HG02981 (cell line): ENCODE data around the gene CDK15.

ENCODE experiments used
- ATAC-seq: cut with Tn5 transposase; IDR thresholded peaks from one replicate; pipeline ENCODE4 v1.9.1; 2021; ENCODE audit warnings: mild to moderate bottlenecking, moderate library complexity; ENCODE audit not compliant: unreplicated experiment

The CDK15 gene

DNA sequence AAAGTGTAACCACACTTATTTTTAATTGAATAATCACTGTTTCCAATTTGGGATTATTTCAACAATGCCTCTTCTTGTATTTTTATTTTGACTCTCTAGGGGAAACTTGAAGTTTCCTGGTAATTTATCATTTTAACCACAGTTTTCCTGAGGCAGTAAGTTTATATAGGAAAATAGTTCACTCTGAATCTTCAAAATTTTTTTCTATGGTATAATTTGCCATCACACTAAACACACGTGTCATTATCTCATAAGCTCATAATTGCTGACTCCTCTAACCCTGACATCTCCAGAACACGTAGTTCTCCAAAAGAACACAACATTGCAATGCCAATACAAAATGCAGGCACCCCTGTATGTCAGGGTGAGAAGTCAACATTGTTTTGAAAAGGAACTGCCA lies 125.1 kb downstream of the CDK15 start:
- no peak for ATAC-seq

DNA sequence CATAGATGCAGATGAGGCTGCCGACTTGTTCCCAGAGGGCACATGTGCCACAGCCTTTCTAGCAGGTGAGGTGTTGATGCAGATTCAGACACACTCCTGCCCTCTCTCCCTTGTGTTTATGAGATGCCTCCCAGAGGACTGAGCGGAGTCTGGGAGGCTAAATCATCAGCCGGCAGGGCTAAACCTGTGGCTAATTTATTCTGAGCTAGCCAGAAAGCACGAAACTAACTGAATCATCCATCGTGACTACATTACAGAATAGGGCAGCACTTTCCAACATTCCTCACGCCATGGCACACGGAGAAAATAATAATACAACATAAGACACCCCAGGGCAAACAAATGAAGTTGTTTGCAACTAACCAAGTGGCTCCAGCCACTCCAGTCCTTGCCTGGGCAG lies 125.6 kb downstream of the CDK15 start:
- no peak for ATAC-seq

DNA sequence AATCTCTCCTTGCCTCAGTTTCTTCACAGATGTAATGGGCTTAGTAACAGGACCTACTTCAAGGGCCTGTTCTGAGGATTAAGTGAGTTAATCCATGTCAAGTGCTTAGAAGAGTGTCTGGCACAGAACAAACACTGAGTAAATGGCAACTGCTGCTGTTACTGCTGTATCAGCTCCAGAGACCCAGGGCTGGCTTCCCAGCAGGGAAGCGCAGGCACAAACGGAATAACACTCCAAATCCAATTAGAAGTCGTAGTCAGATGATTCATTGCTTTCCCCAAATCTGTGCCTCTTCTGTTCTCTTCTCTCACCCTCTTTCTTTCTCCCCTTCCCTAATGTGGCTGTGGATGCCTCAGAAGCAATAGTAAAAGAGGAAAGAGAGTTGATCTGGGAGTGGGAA lies 126.2 kb downstream of the CDK15 start:
- ATAC-seq, result no peak

DNA sequence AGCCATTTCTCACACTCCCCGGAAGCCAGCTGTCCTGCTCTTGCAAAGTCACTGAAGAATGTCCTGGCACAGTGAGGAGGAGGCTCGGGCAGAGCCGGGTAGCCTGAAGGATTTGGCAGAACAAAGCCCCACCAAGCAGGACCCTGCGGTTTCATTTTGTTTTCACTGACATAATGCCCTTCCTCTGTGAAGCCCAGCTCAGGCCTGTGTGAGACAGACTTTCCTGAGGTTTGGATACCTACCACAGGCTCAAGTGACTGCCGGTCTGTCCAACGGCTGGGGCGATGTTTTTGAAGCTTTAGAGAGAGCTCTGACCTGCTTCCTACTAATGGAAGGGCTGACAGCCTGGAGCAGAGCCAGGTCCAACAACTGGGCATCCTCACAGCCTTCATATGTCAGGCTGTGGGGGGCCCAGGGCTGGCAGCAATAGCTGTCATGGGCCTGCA lies 127.5 kb downstream of the CDK15 start:
- ATAC-seq, result no peak

DNA sequence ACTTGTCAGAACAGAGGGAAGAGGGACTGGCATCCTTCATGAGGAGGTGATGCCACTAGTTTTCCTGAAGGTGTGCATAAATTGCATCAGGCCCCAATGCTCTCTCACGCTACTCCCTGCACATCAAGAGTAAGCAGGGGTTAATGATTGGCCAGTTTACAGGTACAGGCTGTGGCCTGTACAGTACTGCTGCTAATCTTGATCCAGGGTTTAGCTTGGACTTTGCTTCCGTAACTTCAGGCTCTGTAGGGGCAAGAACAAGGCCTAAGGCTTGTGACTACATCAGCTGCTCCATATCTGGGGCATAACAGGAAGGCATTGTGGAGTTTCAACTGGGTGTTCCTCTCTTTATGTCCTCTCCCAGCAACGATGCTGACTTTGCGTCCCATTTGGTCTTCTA lies 130.5 kb downstream of the CDK15 start:
- no peak for ATAC-seq

DNA sequence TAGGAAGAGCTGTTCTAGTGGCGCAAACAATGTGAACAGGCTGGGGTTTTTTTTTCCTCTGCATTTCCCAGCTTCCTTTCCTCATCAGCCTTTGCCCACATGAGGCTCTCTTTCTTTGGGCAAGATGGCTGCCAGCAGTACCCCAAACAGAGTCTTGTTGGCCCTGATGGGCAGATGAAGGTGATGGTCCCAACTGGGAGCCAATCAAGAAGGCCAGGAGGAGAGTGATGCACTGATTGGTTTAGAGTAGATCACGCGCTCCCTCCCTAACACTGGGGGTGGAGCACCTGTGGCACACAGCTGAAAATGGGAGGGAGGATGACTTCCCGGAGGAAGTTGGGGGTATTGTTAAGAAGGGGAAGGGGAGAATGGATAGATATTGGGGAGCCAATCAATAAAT lies 131.0 kb downstream of the CDK15 start:
- ATAC-seq, result no peak

DNA sequence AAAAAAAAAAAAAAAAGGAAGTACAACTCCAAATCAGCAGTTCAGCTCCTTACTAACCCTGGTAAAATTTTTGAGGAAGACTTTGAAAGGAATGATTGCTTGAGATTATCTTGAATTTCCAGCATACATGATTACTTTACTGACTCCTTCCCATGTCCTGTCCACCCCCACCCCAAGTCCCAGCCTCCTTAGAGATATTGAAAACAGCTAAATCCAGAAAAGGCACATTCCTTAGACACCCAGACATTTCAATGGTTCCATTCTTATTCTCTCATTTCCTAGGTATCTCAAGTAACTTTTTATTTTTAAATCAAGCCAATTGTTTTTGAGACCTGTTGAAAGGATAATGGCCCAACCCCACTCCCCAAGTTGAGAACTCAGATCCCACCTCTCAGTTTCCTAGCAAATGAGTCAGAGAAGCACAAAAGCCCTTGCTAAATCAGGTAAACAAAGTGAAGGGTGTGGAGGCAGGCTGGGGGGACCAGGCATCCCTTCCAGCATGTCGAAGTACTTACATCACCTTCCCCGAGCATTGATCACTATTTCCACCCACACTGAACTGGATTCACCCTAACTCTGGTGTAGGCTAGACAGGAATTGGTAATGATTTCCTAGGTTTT lies 131.9 kb downstream of the CDK15 start:
- no peak for ATAC-seq

DNA sequence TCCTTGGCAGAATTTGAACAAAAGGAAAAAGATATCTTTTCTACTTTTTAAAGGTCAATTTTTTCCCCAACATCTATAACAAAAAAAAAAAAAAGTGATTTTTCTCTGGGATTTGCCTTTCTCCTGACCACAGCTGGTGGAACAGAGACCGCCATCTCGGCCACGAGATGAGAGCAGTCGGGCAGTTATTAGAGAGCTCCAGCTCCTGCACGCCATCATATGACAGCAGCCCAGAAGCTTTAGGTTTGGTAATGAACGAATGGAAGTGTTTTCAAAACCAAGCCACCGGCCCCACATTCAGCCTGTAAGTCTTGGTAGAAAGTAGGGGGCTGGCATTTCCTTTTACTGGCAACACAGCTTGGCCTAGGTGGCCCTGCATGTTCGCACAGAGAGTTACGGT lies 132.4 kb downstream of the CDK15 start:
- no peak for ATAC-seq

DNA sequence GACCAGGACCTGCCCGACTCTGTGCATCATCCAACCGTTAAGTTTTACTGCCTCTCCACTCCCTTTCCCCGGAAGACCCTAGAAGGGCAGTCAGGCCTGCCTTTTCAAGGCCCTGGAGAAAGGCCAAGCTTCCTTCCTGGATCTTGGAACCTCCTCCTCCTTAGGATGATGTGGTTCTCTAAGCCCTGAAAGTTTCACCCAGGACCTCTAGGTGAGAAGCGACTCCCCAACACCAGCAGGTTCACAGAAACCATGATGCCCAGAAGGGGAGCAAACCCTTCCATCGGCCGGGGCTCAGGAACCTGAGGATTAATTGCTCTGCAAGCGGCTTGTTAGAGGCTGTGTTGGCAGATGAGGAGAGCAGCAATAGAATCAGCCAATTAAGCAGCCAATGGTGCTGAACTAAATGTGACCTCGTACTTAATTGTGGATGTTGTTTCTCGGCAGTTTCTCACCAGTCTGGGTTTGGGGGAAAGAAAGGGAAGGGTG lies 133.2 kb downstream of the CDK15 start:
- no peak for ATAC-seq

DNA sequence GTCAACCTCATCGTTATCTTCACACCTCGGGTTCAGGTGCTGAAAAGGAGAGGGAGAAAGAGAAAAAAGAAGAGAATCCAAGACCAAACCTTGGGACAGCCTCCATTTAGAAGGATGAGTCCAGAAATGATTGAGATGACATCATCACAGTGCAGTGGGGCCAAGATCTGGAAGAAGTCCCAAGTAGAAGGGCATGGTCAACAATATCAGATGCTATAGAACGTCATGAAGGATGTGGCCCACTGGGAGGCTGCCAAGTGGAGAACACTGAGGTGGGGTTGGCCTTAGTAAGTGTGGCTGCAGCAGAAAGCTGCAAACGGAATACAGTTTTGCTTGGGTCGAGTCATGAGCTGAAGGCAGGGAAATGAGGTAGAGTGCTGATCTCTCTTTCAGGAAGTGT lies 136.2 kb downstream of the CDK15 start:
- no peak for ATAC-seq
